OCI-LY1 (cell line): ENCODE measurements around the gene RNASE2.
"Not testable (repeated sequence)": the region's sequence is repeated elsewhere in the genome, so short reads cannot be mapped to it uniquely, and the experiment has no call there.

ENCODE experiments used
- H2AFZ ChIP-seq: fragments of 200-600 bp; sonication (generic), shearing (Covaris generic); 2 replicates; pipeline ENCODE4 v1.6.0; 2014; ENCODE audit warnings: antibody characterized with exemption, mild to moderate bottlenecking, low read length
- H3F3A ChIP-seq: fragments of 200-600 bp; sonication (generic), shearing (Covaris generic); 2 replicates; pipeline ENCODE4 v1.6.0; 2014; ENCODE audit warnings: mild to moderate bottlenecking, antibody characterized with exemption, low read length, moderate library complexity; ENCODE audit not compliant: insufficient read depth
- H3K27ac ChIP-seq: fragments of 200-600 bp; sonication (generic); 2 replicates; pipeline ENCODE4 v1.5.1; 2014; ENCODE audit warnings: low read length, mixed run types, mild to moderate bottlenecking, low read depth; ENCODE audit not compliant: poor library complexity, severe bottlenecking
- H3K27me3 ChIP-seq: fragments of 200-600 bp; sonication (generic); 2 replicates; pipeline ENCODE4 v1.6.0; 2014; ENCODE audit warnings: antibody characterized with exemption, mild to moderate bottlenecking, low read length, moderate library complexity; ENCODE audit not compliant: insufficient read depth
- H3K36me3 ChIP-seq: fragments of 200-600 bp; sonication (generic); 2 replicates; pipeline ENCODE4 v1.6.1; 2014; ENCODE audit warnings: mild to moderate bottlenecking, antibody characterized with exemption, low read length, moderate library complexity, mixed read lengths; ENCODE audit not compliant: insufficient read depth
- H3K4me1 ChIP-seq: fragments of 200-600 bp; sonication (generic); 2 replicates; pipeline ENCODE4 v1.5.1; 2014; ENCODE audit warnings: mild to moderate bottlenecking, low read length, moderate library complexity; ENCODE audit not compliant: insufficient read depth, severe bottlenecking
- H3K4me2 ChIP-seq: fragments of 200-600 bp; sonication (generic), shearing (Covaris generic); 2 replicates; pipeline ENCODE4 v1.6.1; 2014; ENCODE audit warnings: low read length
- H3K4me3 ChIP-seq: fragments of 200-600 bp; sonication (generic); 2 replicates; pipeline ENCODE4 v1.5.1; 2014; ENCODE audit warnings: low read length, low read depth, mild to moderate bottlenecking, mixed read lengths; ENCODE audit not compliant: poor library complexity, severe bottlenecking
- H3K79me2 ChIP-seq: fragments of 200-600 bp; shearing (Covaris generic); 2 replicates; pipeline ENCODE4 v1.6.1; 2016; ENCODE audit warnings: mixed run types, low read length, mixed read lengths; ENCODE audit not compliant: insufficient read depth
- H3K9ac ChIP-seq: fragments of 200-600 bp; sonication (generic), shearing (Covaris generic); 2 replicates; pipeline ENCODE4 v1.6.1; 2014; ENCODE audit warnings: mild to moderate bottlenecking, low read length, mixed read lengths
- H3K9me2 ChIP-seq: fragments of 200-600 bp; sonication (generic), shearing (Covaris generic); 2 replicates; pipeline ENCODE4 v1.6.1; 2014; ENCODE audit warnings: low read depth, mild to moderate bottlenecking, low read length, mixed read lengths
- H3K9me3 ChIP-seq: fragments of 200-600 bp; shearing (Covaris generic); 2 replicates; pipeline ENCODE4 v1.6.1; 2014; ENCODE audit warnings: low read length, mixed read lengths
- H4K20me1 ChIP-seq: fragments of 200-600 bp; sonication (generic), shearing (Covaris generic); 2 replicates; pipeline ENCODE4 v1.6.0; 2016; ENCODE audit warnings: mild to moderate bottlenecking, low read length; ENCODE audit not compliant: insufficient read depth
- CTCF ChIP-seq: fragments of 200-600 bp; sonication (generic), shearing (Covaris generic); IDR thresholded peaks from 2 replicates; pipeline ENCODE4 v1.5.1; 2017; ENCODE audit warnings: mild to moderate bottlenecking, antibody characterized with exemption, low read length, moderate library complexity, mixed read lengths
- EZH2 ChIP-seq: fragments of 200-600 bp; sonication (generic), shearing (Covaris generic); IDR thresholded peaks from 2 replicates; pipeline ENCODE4 v1.8.0; 2017; ENCODE audit warnings: borderline replicate concordance, mixed run types, mild to moderate bottlenecking, antibody characterized with exemption, low read length, moderate library complexity, mixed read lengths

The RNASE2 gene

GRCh38 chr14:20954736-20955537, at the start of gene RNASE2:
Gene RNASE2, plus strand, starts transcription at chr14:20955487. Its CDS starts 285 bp downstream, at chr14:20955772.
- not testable (repeated sequence) for H3K4me3 ChIP-seq, H3K9ac ChIP-seq, H3K27me3 ChIP-seq, H2AFZ ChIP-seq, H3K4me2 ChIP-seq, H3K36me3 ChIP-seq, H3K9me2 ChIP-seq, H3K79me2 ChIP-seq, H3K4me1 ChIP-seq, H3F3A ChIP-seq, H3K9me3 ChIP-seq, H3K27ac ChIP-seq, H4K20me1 ChIP-seq

- no peaks in the 10 kb centered on the region for H3K36me3 ChIP-seq
- no peak overlapping the region for H3K9ac ChIP-seq
- H2AFZ ChIP-seq: no peak overlapping the region
- H3K4me2 ChIP-seq: no peak overlapping the region
- no peak for TF ChIP-seq CTCF
- no peaks in the 10 kb centered on the region for H3K4me1 ChIP-seq
- no peak overlapping the region for H3K27ac ChIP-seq
- H3K4me3 ChIP-seq: no peak overlapping the region
- no peaks in the 10 kb centered on the region for H4K20me1 ChIP-seq
- H3K9me3 ChIP-seq: no peaks in the 10 kb centered on the region
- H3F3A ChIP-seq: no peaks in the 10 kb centered on the region
- no peaks in the 10 kb centered on the region for H3K9me2 ChIP-seq
- H3K79me2 ChIP-seq: no peaks in the 10 kb centered on the region
- H3K27me3 ChIP-seq: no peaks in the 10 kb centered on the region
These were observed 49.6 kb upstream of the RNASE2 start for GRCh38 chr14:20905676-20906075.

GRCh38 chr14:20907214-20907613, 48.1 kb upstream of the RNASE2 start:
- Histone ChIP-seq H3K4me1 (no peaks in the 10 kb centered on the region), H3F3A (no peaks in the 10 kb centered on the region), H4K20me1 (no peaks in the 10 kb centered on the region), H3K9me2 (no peaks in the 10 kb centered on the region), H3K9me3 (no peaks in the 10 kb centered on the region), H3K9ac (no peak overlapping the region), H3K4me3 (no peak overlapping the region), H3K4me2 (no peak overlapping the region), H2AFZ (no peak overlapping the region), H3K79me2 (no peaks in the 10 kb centered on the region), H3K27ac (no peak overlapping the region), H3K36me3 (no peaks in the 10 kb centered on the region), H3K27me3 (no peaks in the 10 kb centered on the region)
- TF ChIP-seq CTCF (no peak), EZH2 (no peak)

- not testable (repeated sequence) for H3K9me3 ChIP-seq, H3K36me3 ChIP-seq, H3K9ac ChIP-seq, H4K20me1 ChIP-seq, H3K27me3 ChIP-seq, H3K9me2 ChIP-seq, H3K4me2 ChIP-seq, H3K27ac ChIP-seq, H3K4me3 ChIP-seq, H2AFZ ChIP-seq, H3K79me2 ChIP-seq, H3K4me1 ChIP-seq, H3F3A ChIP-seq
These were observed 44.5 kb upstream of the RNASE2 start for GRCh38 chr14:20910822-20911221.

- not testable (repeated sequence) for H3K27ac ChIP-seq, H4K20me1 ChIP-seq, H3K4me1 ChIP-seq, H3K9ac ChIP-seq, H3K9me3 ChIP-seq, H3K79me2 ChIP-seq, H3K27me3 ChIP-seq, H3K9me2 ChIP-seq, H3K36me3 ChIP-seq, H3K4me2 ChIP-seq, H3K4me3 ChIP-seq, H2AFZ ChIP-seq, H3F3A ChIP-seq
These were observed 36.1 kb upstream of the RNASE2 start for GRCh38 chr14:20919038-20919756.

- not testable (repeated sequence) for H3K36me3 ChIP-seq, H3F3A ChIP-seq, H3K27me3 ChIP-seq, H4K20me1 ChIP-seq, H3K9me2 ChIP-seq, H3K4me2 ChIP-seq, H3K9ac ChIP-seq, H3K9me3 ChIP-seq, H3K27ac ChIP-seq, H3K4me1 ChIP-seq, H2AFZ ChIP-seq, H3K79me2 ChIP-seq, H3K4me3 ChIP-seq
These were observed 31.5 kb upstream of the RNASE2 start for GRCh38 chr14:20923766-20924297.
